HepG2 (cell line): ENCODE data around the gene ACACA.

Source experiments
- E2F5 ChIP-seq: sonication (generic); formaldehyde crosslinking; conservative IDR thresholded peaks from 2 replicates; pipeline ENCODE4 v1.4.0; 2020; ENCODE audit warnings: missing genetic modification reagents
- POLR2AphosphoS5 ChIP-seq: IDR thresholded peaks from 2 replicates; pipeline ENCODE4 v1.6.1; 2012; ENCODE audit warnings: low read depth, low read length

- TF ChIP-seq POLR2AphosphoS5 (no peak), E2F5 (CRISPR knock-in tag) (no peak)
These were observed 308.5 kb downstream of the ACACA start for GRCh38 chr17:37098152-37098551.
